ENCODE data around the gene EYA3.
"Not testable (repeated sequence)": the region's sequence is repeated elsewhere in the genome, so short reads cannot be mapped to it uniquely, and the experiment has no call there.

The EYA3 gene

DNA sequence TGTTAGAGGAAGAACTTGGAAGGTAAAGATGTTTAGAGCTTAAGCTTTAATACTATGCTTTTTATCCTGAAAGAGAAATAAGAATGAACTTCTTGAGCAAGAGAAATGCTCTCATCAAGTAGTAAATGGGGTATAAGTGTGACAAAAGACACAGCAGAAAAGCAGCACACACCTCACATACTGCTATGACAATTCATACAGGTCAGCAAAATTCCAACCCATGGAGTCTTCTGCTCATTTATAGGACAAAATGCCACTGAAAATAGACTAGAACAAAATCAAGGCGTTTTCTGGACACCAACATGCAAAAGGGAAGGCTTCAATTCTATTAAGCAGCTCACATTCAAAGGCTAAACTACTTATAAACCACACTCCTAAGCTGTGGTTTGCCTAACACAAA lies 61.2 kb downstream of the EYA3 start:
- DNase-seq: no peak

DNA sequence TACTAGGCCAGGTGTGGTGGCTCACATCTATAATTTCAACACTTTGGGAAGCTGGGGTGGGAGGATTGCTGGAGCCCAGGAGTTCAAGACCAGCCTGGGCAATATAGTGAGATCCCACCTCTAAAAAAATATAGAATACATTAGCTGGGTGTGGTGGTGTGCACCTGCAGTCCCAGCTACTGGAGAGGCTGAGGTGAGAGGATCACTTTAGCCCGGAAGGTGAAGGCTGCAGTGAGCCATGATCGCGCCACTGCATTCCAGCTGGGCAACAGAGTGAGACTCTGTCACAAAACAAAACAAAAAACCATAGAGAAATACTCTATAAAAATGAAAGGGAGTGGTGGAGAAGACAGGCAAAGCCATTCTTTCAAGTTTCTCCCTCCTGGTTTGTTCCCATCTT lies 62.1 kb downstream of the EYA3 start:
- DNase-seq: no peak

DNA sequence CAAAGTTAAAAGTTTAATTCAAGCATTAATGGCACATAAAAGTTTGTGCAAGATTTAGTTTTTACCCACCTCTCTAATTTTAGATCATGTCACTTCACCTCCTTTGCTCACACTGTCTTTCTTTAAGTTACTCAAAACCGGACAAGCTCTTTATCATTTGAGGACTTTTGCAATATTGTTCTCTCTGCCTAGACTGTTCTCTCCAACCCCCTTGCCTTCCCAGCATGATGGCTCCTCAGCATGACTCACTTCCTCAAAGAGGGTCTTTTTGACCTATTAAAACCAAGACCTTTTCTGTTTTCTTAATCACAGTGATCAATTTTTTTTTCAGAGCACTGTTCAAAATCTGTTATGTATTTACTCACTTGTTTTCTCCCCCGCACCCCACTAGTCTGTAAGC lies 67.3 kb downstream of the EYA3 start:
- no peak for DNase-seq

DNA sequence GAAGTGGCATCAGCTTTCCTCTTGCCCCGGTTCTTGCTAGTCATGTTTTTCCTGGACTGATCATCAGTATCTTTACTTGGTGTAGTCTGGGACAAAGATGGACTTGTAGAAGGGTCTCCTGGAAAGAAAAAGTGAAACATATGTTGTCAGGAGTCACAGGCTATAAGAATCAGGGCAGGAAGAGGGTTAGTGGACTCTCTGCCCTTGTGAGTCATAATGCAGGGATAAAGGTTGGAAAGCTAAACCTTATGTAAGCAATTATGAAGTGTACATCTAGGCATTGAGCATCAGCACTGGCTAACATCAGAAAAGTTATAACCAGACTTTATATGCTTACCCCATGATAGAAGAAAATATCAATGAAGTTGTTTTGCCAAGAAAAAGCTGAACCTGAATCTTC lies 77.4 kb downstream of the EYA3 start:
- no peak for DNase-seq

DNA sequence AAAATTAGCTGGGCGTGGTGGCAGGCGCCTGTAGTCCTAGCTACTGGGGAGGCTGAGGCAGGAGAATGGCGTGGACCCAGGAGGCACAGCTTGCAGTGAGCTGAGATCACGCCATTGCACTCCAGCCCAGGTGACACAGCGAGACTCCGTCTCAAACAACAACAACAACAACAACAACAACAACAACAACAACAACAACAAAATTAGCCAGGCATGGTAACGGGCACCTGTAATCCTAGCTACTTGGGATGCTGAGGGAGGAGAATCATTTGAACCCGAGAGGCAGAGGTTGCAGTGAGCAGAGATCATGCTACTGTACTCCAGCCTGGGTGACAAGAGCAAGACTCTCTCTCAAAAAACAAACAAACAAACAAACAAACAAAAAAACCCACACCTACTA lies 85.3 kb downstream of the EYA3 start:
- DNase-seq: not testable (repeated sequence)

DNA sequence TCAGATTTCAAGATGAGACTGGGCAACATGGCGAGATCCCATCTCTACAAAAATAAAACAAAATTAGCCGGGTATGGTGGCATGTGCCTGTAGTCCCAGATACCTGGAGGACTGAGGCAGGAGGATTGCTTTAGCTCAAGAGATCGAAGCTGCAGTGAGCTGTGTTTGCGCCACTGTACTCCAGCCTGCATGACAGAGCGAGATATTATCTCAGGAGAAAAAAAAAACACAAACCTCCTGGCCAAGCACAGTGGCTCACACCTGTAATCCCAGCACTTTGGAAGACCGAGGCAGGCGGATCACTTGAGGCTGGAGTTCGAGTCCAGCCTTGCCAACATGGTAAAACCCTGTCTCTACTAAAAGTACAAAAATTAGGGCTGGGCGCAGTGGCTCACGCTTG lies 85.8 kb downstream of the EYA3 start:
- no peak for DNase-seq

DNA sequence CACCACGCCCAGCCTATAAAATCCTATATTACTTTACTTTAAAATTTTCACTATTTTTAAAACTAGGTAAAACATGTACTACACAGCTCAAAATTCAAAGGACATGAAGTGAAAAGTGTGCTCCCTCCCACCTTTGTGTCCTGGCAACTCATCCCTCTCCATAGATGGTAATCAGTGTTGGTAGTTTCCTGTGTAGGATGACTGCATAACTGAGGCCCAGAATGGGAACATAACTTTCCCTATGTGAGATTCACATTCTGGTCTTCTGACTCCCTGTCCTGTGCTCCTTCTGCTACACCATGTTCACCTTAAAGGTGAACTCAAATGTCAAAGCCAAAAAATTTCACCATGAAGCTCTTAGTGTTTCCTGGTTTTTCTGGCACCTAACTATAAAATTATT lies 89.4 kb downstream of the EYA3 start:
- no peak for DNase-seq

DNA sequence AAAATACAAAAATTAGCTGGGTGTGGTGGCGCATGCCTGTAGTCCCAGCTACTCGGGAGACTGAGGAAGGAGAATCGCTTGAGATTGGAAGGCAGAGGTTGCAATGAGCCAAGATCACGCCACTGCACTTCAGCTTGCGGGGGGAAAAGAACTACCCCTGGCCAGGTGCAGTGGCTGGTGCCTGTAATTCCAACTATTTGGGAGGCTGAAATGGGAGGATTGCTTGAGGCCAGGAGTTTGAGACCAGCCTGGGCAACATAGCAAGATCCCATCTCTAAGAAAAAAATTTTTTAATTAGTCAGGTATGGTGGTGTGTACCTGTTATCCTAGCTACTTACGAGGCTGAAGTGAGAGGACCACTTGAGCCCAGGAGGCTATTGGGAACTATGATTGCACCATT lies 93.9 kb downstream of the EYA3 start:
- not testable (repeated sequence) for DNase-seq

DNA sequence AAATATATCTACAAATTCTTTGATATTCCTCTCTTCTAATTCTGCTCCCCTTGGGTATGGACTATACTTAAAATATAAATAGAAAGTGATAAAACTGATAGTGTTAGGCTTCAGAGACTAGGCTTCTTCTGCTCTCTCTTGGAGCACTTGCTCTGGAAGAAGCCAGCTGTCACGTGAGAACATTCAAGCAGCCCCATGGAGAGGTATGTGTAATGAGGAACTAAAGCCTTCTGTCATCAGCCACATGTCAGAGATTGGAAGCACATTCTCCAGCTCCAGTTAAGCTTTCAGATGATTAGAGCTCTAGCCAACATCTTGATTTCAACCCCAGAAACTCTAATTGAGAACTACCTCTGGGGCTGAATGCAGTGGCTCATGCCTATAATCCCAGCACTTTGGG lies 94.3 kb downstream of the EYA3 start:
- no peak for DNase-seq

DNA sequence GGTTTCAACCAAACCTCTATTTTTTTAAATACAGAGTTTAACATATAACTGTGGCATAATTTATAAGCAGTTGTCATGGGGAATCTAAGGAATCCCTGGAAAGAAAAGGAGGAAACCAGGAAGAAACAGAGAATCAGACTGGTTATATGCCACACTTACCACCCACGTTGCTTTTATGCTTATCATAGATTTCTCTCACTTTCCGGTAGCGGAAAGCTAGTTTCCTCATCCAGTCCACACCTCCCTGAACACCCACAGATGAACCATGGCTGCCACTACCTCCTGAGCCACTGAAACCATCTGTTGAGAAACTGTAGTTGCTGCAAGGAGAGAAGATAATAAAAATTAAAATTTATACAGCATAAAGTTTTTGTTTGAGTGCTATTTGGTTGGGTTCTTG lies 95.2 kb downstream of the EYA3 start:
- DNase-seq: no peak

DNA sequence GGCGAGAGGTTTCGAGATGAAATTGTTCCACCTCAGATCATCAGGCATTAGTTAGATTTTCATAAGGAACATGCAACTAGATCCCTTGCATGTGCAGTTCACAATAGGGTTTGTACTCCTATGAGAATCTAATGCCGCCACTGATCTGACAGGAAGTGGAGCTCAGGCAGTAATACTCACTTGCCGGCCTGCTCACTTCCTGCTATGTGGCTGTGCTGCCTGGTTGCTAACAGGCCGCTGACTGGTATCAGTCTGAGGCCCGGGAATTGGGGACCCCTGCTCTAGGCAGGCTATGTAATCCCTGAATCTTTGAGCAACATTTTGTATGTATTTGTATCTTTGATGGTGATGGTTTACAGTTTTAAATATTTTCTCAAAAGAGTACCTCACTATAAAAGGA lies 96.1 kb downstream of the EYA3 start:
- no peak for DNase-seq

DNA sequence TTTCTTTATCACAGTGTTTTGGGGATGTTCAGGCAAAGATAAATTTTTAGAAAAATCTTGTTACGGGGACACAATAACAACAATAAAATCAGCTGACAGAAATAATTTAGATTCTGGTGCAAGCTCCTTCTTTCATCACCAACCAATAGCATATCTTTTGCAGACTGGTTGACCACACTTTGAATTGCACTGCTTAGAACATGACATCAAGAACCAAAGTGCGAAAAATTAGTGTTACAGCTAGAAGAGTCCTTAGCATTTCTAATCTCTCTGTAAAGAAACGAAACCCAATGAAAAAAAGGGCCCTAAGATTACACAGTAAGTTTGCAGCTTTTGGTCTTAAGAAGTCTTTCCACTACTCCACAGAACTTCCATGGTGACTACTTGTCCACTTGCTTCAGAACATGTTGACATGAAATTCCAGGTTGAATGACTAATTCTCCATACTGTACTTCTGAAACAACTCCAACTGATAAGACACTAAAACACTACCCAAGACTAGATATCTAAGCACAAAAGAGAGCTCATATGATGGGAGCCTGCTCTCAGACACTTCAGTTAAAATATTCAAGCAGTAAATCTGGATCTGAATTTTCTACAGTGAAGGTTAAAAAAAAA lies 97.4 kb downstream of the EYA3 start:
- DNase-seq: no peak

DNA sequence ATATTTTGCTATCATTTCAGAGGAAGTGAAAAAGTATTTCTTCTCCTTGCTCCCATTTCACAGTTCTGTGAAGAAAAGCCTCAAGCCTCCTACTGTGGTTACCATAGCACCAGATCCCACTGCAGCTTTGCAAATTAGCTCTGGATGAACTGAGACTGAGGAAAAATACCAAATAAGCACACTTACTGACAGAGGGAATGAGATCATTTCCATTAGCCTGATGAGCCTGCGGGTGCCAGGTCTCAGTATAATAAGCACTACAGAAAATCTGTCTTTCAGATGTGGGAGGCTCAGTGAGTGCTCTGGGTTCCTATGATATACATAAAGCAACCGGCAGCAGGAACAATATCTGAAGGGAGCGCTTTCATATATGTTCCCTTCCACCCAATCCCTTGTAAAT lies 107.3 kb downstream of the EYA3 start:
- peak; percentile 36 for DNase-seq

DNA sequence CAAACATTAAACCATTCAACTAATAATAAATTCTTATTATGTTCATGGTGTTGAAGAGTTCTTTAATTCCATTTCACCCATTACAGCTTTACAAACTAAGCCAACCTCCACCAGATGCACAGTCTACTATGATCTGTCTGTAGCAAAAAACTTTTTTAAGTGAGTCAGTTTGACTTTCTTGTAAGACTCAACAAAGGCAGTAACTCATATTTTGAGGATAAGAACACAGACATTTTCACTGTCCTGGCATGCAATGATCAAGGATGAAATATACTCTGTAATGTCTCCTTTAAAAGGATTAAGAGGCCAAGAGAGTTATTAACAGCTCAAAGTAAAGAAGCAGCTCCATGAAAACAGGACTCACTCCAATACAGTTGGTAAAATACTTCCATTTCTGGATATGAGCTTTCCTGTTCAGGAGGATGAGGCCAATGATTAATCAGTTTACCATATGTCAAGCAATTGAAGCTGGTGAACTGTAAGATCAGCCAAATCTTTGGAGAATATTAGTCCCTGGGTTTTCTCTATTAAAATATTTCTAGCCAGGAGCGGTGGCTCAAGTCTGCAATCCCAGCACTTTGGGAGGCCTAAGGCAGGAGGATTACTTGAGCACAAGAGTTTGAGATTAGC lies 108.1 kb downstream of the EYA3 start:
- peak; percentile 31 for DNase-seq

DNA sequence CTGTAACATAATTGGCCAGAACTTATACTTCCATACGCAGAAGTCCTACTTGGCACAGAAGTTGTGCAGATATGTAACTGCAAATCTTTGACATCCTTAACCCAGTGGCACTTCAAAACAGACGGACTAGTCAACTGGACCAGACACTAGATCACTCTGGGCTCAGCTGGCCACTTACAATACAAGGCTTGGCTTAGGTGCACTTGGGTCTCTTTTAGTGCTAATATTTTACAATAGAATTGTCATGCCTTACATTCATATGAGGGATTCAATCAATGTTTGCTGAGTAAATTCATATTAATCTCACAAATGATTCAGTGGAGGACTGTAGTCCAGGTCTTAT lies 108.6 kb downstream of the EYA3 start:
- no peak for DNase-seq

DNA sequence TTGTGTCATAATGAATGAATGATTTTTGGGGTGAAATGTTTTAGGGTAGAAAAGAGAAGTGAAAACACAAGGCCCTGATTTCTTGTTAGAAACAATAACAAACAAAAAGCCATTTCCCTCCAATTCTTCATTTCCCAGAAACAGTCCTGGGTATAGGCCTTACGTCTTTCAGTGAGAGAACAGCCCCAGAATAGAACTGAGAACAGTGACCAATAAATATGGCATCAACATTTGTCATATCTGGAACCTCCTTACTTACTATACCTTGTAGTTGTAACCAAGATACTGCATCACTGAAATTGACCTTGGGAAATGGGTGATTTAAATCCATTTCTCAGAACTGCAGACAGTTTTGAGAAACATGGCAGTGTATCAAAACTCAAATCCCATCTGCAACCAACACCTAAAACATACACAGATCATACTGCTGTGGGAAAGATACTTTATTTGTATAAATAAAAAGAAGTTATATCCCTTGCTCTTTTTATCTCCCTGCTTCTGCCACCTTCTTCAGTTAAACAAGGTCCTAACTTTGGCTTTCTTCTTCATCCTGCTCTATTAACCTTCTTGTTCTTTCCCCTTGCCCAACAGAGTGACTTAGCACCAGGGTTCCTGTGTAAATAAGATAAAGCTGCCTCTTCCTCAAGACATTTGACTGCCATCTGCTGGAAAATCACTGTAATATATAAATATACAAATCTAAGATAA lies 109.1 kb downstream of the EYA3 start:
- peak; percentile 61 for DNase-seq

DNA sequence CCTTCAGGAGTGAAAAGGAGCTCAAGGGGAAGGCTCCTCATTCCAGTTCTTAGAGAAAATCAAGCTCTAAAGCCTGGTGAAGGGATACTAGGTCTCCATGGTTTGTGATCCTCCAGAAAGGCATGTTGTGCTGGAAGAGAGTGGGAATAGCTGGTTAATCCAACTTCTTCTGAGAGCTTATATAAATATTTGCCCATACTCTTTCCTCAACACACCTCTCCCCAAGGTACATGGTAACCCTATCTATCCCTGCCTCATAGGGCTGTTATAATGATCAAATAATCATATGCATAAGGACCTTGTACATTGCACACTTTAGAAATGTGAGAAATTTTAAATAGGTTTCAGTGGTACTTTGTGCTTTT lies 114.0 kb downstream of the EYA3 start:
- DNase-seq: no peak

DNA sequence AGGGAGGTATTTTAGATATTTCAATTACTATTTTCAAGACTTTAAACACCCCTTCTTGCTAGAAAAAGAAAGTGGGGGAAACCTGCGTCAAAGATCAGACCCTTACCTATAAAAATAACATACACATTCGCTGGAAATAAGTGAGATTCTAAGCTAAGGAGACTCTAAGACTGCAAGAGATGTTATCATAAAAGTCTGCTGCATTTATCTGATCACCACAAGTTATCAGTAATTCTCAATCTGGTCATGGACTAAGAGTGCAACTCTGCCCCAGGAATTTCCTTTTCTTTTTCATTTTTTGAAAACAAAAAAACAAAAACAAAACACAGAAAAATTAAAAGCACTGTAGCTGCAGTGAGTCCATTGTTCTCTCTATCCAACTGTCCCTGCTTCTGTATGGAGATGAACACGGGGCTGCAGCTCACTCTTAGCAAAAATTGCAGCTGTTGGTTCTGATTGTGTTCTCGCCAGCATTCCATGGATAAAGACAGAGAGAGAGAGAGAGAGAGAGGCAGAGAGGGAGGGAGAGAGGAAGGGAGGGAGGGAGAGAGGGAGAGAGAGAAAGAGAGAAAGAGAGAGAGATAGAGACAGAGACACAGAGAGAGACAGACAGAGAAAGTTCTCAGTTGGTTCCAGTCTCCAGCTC lies 114.5 kb downstream of the EYA3 start:
- DNase-seq: no peak

DNA sequence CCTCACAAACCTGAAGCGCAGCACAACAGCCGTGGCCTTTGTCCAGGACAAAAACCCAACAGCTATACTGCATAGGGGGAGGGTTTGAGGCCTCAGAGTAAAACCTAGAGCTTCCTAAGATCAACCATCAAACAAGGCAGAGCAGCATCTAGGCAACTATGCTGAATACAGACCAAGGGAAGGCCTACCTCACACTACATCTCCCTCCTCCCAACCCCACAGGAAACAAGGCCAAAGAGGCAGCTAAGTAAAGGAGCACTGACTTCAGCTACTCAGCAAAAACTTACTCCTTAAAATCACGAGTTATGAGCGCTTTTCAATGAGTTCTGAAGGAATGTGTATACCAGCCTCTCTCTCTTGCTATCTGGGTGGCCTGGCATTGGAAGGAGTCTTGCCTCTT lies 116.3 kb downstream of the EYA3 start:
- DNase-seq: no peak

DNA sequence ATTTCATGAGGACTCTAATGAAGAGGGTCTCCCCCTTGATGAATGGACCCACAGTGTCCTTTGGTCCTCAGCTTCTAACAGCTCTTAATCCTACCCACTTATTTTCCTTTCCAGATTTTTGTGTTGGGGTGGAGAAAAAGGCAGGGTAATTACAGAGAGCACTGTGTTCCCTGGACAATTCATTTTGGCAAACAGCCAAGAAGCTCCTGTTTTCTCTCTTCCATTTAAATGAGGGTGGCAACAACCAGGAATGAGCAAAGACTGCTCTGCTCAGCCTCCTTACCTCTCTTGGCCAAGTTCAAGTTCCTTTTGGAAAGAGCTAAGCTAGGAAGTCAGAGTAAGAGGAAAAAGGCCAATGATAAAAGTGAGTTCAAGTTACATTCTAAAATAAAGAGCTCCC lies 116.7 kb downstream of the EYA3 start:
- no peak for DNase-seq

DNA sequence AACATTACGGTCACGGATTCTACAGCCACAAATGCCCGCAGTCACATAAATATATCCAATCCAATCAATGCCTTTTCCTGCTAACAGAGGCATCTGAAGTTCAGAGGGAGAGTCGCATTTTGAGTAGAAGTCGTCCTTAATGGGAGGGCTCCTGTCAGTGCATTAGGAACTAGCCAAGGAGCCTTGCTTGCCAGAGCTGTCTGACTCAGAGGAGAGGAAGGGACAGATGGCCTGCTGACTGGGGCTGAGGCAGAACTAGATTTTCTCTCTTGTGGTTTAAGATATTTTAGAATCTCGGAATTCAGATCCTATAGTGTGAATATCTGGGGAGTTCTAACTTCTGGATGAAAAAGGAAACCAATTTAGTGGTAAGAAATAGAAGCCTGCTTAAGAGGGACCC lies 118.0 kb downstream of the EYA3 start:
- peak; percentile 85 for DNase-seq

DNA sequence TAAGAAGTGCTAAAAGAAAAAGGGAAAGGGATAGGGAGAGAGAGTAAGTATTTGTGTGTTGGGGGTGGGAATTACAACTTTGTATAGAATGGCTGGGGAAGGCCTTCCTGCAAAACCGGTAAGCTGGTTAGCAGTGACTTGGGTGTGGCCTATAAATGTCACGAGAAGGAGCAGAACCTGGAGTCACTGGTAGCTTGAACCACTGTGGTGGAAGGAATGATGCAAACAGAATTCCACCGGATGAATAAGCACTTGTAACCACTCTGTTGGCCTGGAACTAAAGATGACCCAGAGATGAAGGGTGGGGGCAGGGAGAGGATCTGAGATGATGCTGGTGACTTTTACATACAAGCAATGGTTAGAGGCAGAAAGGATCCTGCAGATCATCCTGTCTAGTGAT lies 119.7 kb downstream of the EYA3 start:
- peak; percentile 91 for DNase-seq

DNA sequence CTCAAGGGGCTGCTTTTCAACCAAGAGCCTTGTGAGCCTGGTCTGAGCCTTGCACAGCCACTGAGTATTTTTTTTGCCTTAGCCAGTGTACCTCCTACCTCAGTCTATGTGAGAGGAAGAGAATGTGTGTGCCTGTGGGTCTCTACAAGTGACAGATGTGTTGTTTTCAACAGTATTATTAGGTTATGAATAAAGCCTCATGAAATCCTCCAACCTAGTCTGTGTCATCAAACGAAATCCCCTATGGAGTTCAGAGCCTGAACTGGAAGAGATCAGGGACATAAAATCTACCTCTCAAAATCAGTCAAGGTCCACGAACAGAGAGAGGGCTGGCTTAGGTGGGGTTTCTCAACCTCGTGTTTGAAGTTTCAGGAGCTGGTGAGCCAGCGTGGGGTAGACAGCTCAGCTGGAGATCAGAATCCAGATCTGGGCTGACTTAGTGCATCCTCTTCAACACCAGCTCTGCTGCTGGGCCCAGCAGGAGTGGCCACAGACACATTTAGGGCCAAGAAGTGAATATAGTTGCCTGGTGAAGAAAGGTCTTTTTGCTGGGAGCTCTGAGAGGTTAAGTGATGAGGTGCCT lies 120.4 kb downstream of the EYA3 start:
- no peak for DNase-seq

Measured in fibroblast of skin of right biceps (primary cell).